ENCODE measurements around the gene BOC. TPM values are rescaled to one million over a fixed set of nuclear protein-coding genes. Genes with fewer than 3 reads are reported as not detected.

Gene BOC
- total and polyA plus RNA-seq, 2 experiments from 2014 or later, result 18.4 to 21.6 TPM

GRCh38 chr3:113240841-113241240 lies 29.5 kb downstream of the BOC start:
- Histone ChIP-seq H2AFZ (no peak overlapping the region), H4K20me1 (ENCODE audit: insufficient read depth) (no peaks in the 10 kb centered on the region), H3K9me3 (ENCODE audit: low read depth) (no peaks in the 10 kb centered on the region), H3K4me3 (no peak overlapping the region), H3K9me2 (ENCODE audit: insufficient read depth) (no peaks in the 10 kb centered on the region), H3K4me1 (ENCODE audit: insufficient read depth) (peaks cover 36% of the 10 kb centered on the region), H3K36me3 (ENCODE audit: low read depth) (no peaks in the 10 kb centered on the region), H3K4me2 (ENCODE audit: unreplicated experiment) (peak overlapping the region; percentile 75), H3K27ac (no peak overlapping the region), H3K79me2 (ENCODE audit: insufficient read depth) (peaks cover 43% of the 10 kb centered on the region), H3F3A (ENCODE audit: insufficient read depth) (peaks cover 29% of the 10 kb centered on the region), H3K9ac (no peak overlapping the region), H3K27me3 (replicated peaks; ENCODE audit: insufficient read depth) (no peaks in the 10 kb centered on the region)
- in situ Hi-C loops (cut with MboI), result no loop called here
- DNase-seq, result no peak
- 78 to 83% methylated on average over 3 of the region's 3 CpGs for WGBS, 2 experiments (ENCODE audit: low coverage in 1 of 2, low lambda C conversion rate in 2 of 2, missing lambda C conversion rate in 2 of 2)
- TF ChIP-seq EZH2phosphoT487 (IDR thresholded peaks at IDR 0.05; ENCODE audit: insufficient read depth, low read depth) (no peak), EZH2 (IDR thresholded peaks at IDR 0.05; ENCODE audit: insufficient read depth, poor library complexity, severe bottlenecking) (no peak)

- H3K4me2 ChIP-seq (ENCODE audit: unreplicated experiment), result peak overlapping the region; percentile 75
- peak; percentile 59 for DNase-seq
- in situ Hi-C loops (cut with MboI), result no loop called here
These were observed 30.1 kb downstream of the BOC start for GRCh38 chr3:113241292-113242095.

GRCh38 chr3:113242096-113242581 lies 30.8 kb downstream of the BOC start:
- no peaks in the 10 kb centered on the region for H3K27me3 ChIP-seq (replicated peaks; ENCODE audit: insufficient read depth)
- H3K4me3 ChIP-seq, result peak overlapping the region; percentile 52
- peaks cover 35% of the 10 kb centered on the region for H3F3A ChIP-seq (ENCODE audit: insufficient read depth)
- no peaks in the 10 kb centered on the region for H3K36me3 ChIP-seq (ENCODE audit: low read depth)
- WGBS, 2 experiments (ENCODE audit: low coverage in 1 of 2, low lambda C conversion rate in 2 of 2, missing lambda C conversion rate in 2 of 2), result 9 to 13% methylated on average over 7 of the region's 7 CpGs
- H3K9me3 ChIP-seq (ENCODE audit: low read depth), result no peaks in the 10 kb centered on the region
- in situ Hi-C loops (cut with MboI), result no loop called here
- H3K27ac ChIP-seq, result peak overlapping the region; percentile 70
- H3K9me2 ChIP-seq (ENCODE audit: insufficient read depth), result no peaks in the 10 kb centered on the region
- TF ChIP-seq EZH2 (IDR thresholded peaks at IDR 0.05; ENCODE audit: insufficient read depth, poor library complexity, severe bottlenecking), result no peak
- no peaks in the 10 kb centered on the region for H4K20me1 ChIP-seq (ENCODE audit: insufficient read depth)
- H2AFZ ChIP-seq, result peak overlapping the region; percentile 65
- peak; percentile 81 for DNase-seq
- peak overlapping the region; percentile 56 for H3K9ac ChIP-seq
- peaks cover 47% of the 10 kb centered on the region for H3K79me2 ChIP-seq (ENCODE audit: insufficient read depth)
- H3K4me2 ChIP-seq (ENCODE audit: unreplicated experiment), result peak overlapping the region; percentile 75
- peaks cover 49% of the 10 kb centered on the region for H3K4me1 ChIP-seq (ENCODE audit: insufficient read depth)

More at GRCh38 chr3:113241292-113242095, 30.1 kb downstream of the BOC start:
- WGBS, 2 experiments (ENCODE audit: low coverage in 1 of 2, low lambda C conversion rate in 2 of 2, missing lambda C conversion rate in 2 of 2), result 16 to 18% methylated on average over 7 of the region's 7 CpGs
- Histone ChIP-seq H3K4me1 (ENCODE audit: insufficient read depth) (peaks cover 43% of the 10 kb centered on the region), H3K36me3 (ENCODE audit: low read depth) (no peaks in the 10 kb centered on the region), H3F3A (ENCODE audit: insufficient read depth) (peaks cover 29% of the 10 kb centered on the region), H4K20me1 (ENCODE audit: insufficient read depth) (no peaks in the 10 kb centered on the region), H3K9me2 (ENCODE audit: insufficient read depth) (no peaks in the 10 kb centered on the region), H3K4me3 (peak overlapping the region; percentile 52), H2AFZ (peak overlapping the region; percentile 65), H3K9ac (peak overlapping the region; percentile 56), H3K27ac (peak overlapping the region; percentile 70), H3K79me2 (ENCODE audit: insufficient read depth) (peaks cover 41% of the 10 kb centered on the region), H3K27me3 (replicated peaks; ENCODE audit: insufficient read depth) (no peaks in the 10 kb centered on the region), H3K9me3 (ENCODE audit: low read depth) (no peaks in the 10 kb centered on the region)
- TF ChIP-seq EZH2 (IDR thresholded peaks at IDR 0.05; ENCODE audit: insufficient read depth, poor library complexity, severe bottlenecking) (no peak), EZH2phosphoT487 (IDR thresholded peaks at IDR 0.05; ENCODE audit: insufficient read depth, low read depth) (no peak)

- Histone ChIP-seq H3K9me3 (ENCODE audit: low read depth) (no peaks in the 10 kb centered on the region), H3K4me3 (peak overlapping the region; percentile 52; the same call in 1 of the 2 replicates), H3K27ac (peak overlapping the region; percentile 70), H3K36me3 (ENCODE audit: low read depth) (no peaks in the 10 kb centered on the region), H3K4me1 (ENCODE audit: insufficient read depth) (peaks cover 59% of the 10 kb centered on the region), H3K27me3 (replicated peaks; ENCODE audit: insufficient read depth) (no peaks in the 10 kb centered on the region), H3F3A (ENCODE audit: insufficient read depth) (peaks cover 44% of the 10 kb centered on the region), H3K79me2 (ENCODE audit: insufficient read depth) (peaks cover 49% of the 10 kb centered on the region), H3K4me2 (ENCODE audit: unreplicated experiment) (peak overlapping the region; percentile 75), H4K20me1 (ENCODE audit: insufficient read depth) (no peaks in the 10 kb centered on the region), H3K9me2 (ENCODE audit: insufficient read depth) (no peaks in the 10 kb centered on the region), H3K9ac (peak overlapping the region; percentile 56), H2AFZ (no peak overlapping the region)
- DNase-seq, result no peak
- WGBS, 2 experiments (ENCODE audit: low coverage in 1 of 2, low lambda C conversion rate in 2 of 2, missing lambda C conversion rate in 2 of 2), result 36 to 47% methylated on average over 2 of the region's 2 CpGs
- in situ Hi-C loops (cut with MboI), result no loop called here
- TF ChIP-seq EZH2phosphoT487 (IDR thresholded peaks at IDR 0.05; ENCODE audit: insufficient read depth, low read depth) (no peak), EZH2 (IDR thresholded peaks at IDR 0.05; ENCODE audit: insufficient read depth, poor library complexity, severe bottlenecking) (no peak)
These were observed 31.7 kb downstream of the BOC start for GRCh38 chr3:113243071-113243470.
